Activated CD8-positive, alpha-beta memory T cell treated with anti-CD3 and anti-CD28 coated beads, Interleukin-2, amount 50 U/mL, for 24 hours (primary cell): ENCODE results near the gene NEUROD4.

ENCODE experiments used
- DNase-seq: peaks from one replicate; pipeline ENCODE4 v3.0.0-alpha.2; 2020; ENCODE audit errors: extremely low read depth

The NEUROD4 gene

GRCh38 chr12:54997929-54998522 lies 21.7 kb upstream of the NEUROD4 start:
- DNase-seq: no peak

- DNase-seq: no peak
Measured at GRCh38 chr12:54998958-54999510, 20.7 kb upstream of the NEUROD4 start.

- no peak for DNase-seq
Measured at GRCh38 chr12:55001198-55001868, 18.4 kb upstream of the NEUROD4 start.

GRCh38 chr12:55002355-55002754 lies 17.4 kb upstream of the NEUROD4 start:
- DNase-seq: no peak

- no peak for DNase-seq
Measured at GRCh38 chr12:55008944-55009585, 10.7 kb upstream of the NEUROD4 start.

GRCh38 chr12:55017416-55017925 lies 2.3 kb upstream of the NEUROD4 start:
- DNase-seq: no peak

- no peak for DNase-seq
Measured at GRCh38 chr12:55024575-55024974, 4.8 kb downstream of the NEUROD4 start.

- no peak for DNase-seq
Measured at GRCh38 chr12:55025508-55025907, 5.7 kb downstream of the NEUROD4 start.

- no peak for DNase-seq
Measured at GRCh38 chr12:55034218-55034617, 14.4 kb downstream of the NEUROD4 start.

- no peak for DNase-seq
Measured at GRCh38 chr12:55036326-55037115, 16.7 kb downstream of the NEUROD4 start.

GRCh38 chr12:55037351-55037987 lies 17.7 kb downstream of the NEUROD4 start:
- no peak for DNase-seq

- DNase-seq: no peak
Measured at GRCh38 chr12:55039395-55040354, 19.9 kb downstream of the NEUROD4 start.

- DNase-seq: no peak
Measured at GRCh38 chr12:55041345-55042055, 21.7 kb downstream of the NEUROD4 start.

- no peak for DNase-seq
Measured at GRCh38 chr12:55043542-55043941, 23.8 kb downstream of the NEUROD4 start.

- DNase-seq: no peak
Measured at GRCh38 chr12:55044135-55044534, 24.4 kb downstream of the NEUROD4 start.

- no peak for DNase-seq
Measured at GRCh38 chr12:55049676-55050075, 29.9 kb downstream of the NEUROD4 start.

- no peak for DNase-seq
Measured at GRCh38 chr12:55051197-55051947, 31.6 kb downstream of the NEUROD4 start.

- DNase-seq: no peak
Measured at GRCh38 chr12:55057481-55057880, 37.7 kb downstream of the NEUROD4 start.

- DNase-seq: no peak
Measured at GRCh38 chr12:55058082-55058481, 38.3 kb downstream of the NEUROD4 start.
